Measurements from ENCODE around the gene GJB3.
"Not testable (repeated sequence)": the region's sequence is repeated elsewhere in the genome, so short reads cannot be mapped to it uniquely, and the experiment has no call there.

GJB3 gene

GRCh38 chr1:34781071-34781843 lies at the start of gene GJB3:
TSS of gene GJB3 (plus strand) at chr1:34781214. CDS start at chr1:34784763, 3,549 bp downstream.
- DNase-seq (ENCODE audit: low read depth): no peak
- no peak for TF ChIP-seq CTCF (IDR thresholded peaks at IDR 0.05; ENCODE audit: low read depth, low read length, missing control alignments)
- in situ Hi-C loops (cut with HindIII; ENCODE audit: low sequenced_read_pairs): no loop called here
- H3K4me3 ChIP-seq (ENCODE audit: low read depth, low read length): peak within 1 kb of the TSS; percentile 5

- in situ Hi-C loops (cut with HindIII; ENCODE audit: low sequenced_read_pairs); H3K4me3 ChIP-seq (ENCODE audit: low read depth, low read length); DNase-seq (ENCODE audit: low read depth): not testable (repeated sequence)
Observed at GRCh38 chr1:34732831-34733230, 48.2 kb upstream of the GJB3 start.

- H3K4me3 ChIP-seq (ENCODE audit: low read depth, low read length): no peak overlapping the region
- no peak for TF ChIP-seq CTCF (IDR thresholded peaks at IDR 0.05; ENCODE audit: low read depth, low read length, missing control alignments)
- in situ Hi-C loops (cut with HindIII; ENCODE audit: low sequenced_read_pairs): no loop called here
- no peak for DNase-seq (ENCODE audit: low read depth)
Observed at GRCh38 chr1:34736692-34737091, 44.3 kb upstream of the GJB3 start.

- in situ Hi-C loops (cut with HindIII; ENCODE audit: low sequenced_read_pairs); DNase-seq (ENCODE audit: low read depth); H3K4me3 ChIP-seq (ENCODE audit: low read depth, low read length): not testable (repeated sequence)
Observed at GRCh38 chr1:34737236-34737635, 43.8 kb upstream of the GJB3 start.

- H3K4me3 ChIP-seq (ENCODE audit: low read depth, low read length): no peak overlapping the region
- no peak for DNase-seq (ENCODE audit: low read depth)
- in situ Hi-C loops (cut with HindIII; ENCODE audit: low sequenced_read_pairs): no loop called here
- no peak for TF ChIP-seq CTCF (IDR thresholded peaks at IDR 0.05; ENCODE audit: low read depth, low read length, missing control alignments)
Observed at GRCh38 chr1:34739613-34740012, 41.4 kb upstream of the GJB3 start.

GRCh38 chr1:34740161-34740868 lies 40.7 kb upstream of the GJB3 start:
- no peak overlapping the region for H3K4me3 ChIP-seq (ENCODE audit: low read depth, low read length)
- in situ Hi-C loops (cut with HindIII; ENCODE audit: low sequenced_read_pairs): no loop called here
- TF ChIP-seq CTCF (IDR thresholded peaks at IDR 0.05; ENCODE audit: low read depth, low read length, missing control alignments): no peak
- no peak for DNase-seq (ENCODE audit: low read depth)

- DNase-seq (ENCODE audit: low read depth): peak; percentile 32
- in situ Hi-C loops (cut with HindIII; ENCODE audit: low sequenced_read_pairs): no loop called here
- peak; percentile 97 for TF ChIP-seq CTCF (IDR thresholded peaks at IDR 0.05; ENCODE audit: low read depth, low read length, missing control alignments)
- H3K4me3 ChIP-seq (ENCODE audit: low read depth, low read length): no peak overlapping the region
Observed at GRCh38 chr1:34742667-34743270, 38.2 kb upstream of the GJB3 start.
